ENCODE measurements around the gene KRTAP12-1. TPM values are rescaled to one million over a fixed set of nuclear protein-coding genes. Genes with fewer than 3 reads are reported as not detected.

Gene KRTAP12-1
- polyA plus RNA-seq, 1 experiment, result not detected

- DNase-seq (ENCODE audit: low read depth, low spot score), result no peak
- CTCF ChIA-PET, result no interaction called here
- Histone ChIP-seq H3K27me3 (ENCODE audit: control insufficient read depth, insufficient read depth, low read length) (peaks cover 69% of the 10 kb centered on the region), H3K4me3 (ENCODE audit: low read depth, low read length) (no peak overlapping the region), H3K9me3 (ENCODE audit: control insufficient read depth, insufficient read depth, low read length) (no peaks in the 10 kb centered on the region; the same call in 1 of the 2 replicates), H3K27ac (ENCODE audit: low read depth, low read length) (no peak overlapping the region)
- TF ChIP-seq CTCF (IDR thresholded peaks at IDR 0.05; ENCODE audit: low read depth, low read length), result no peak
- POLR2A ChIA-PET, result no interaction called here
Measured at GRCh38 chr21:44712203-44713028, 30.5 kb upstream of the KRTAP12-1 start.

GRCh38 chr21:44711327-44712202, 29.6 kb upstream of the KRTAP12-1 start, which contains the start of gene TSPEAR:
TSS of gene TSPEAR (minus strand) at chr21:44711572. CDS start at chr21:44711514, 58 bp downstream.
- Histone ChIP-seq H3K27me3 (ENCODE audit: control insufficient read depth, insufficient read depth, low read length) (peaks cover 76% of the 10 kb centered on the region), H3K9me3 (ENCODE audit: control insufficient read depth, insufficient read depth, low read length) (no peaks in the 10 kb centered on the region; the same call in 1 of the 2 replicates), H3K4me3 (ENCODE audit: low read depth, low read length) (no peak within 1 kb of the TSS), H3K27ac (ENCODE audit: low read depth, low read length) (no peak within 1 kb of the TSS)
- ChIA-PET POLR2A (no interaction called here), CTCF (no interaction called here)
- no peak for TF ChIP-seq CTCF (IDR thresholded peaks at IDR 0.05; ENCODE audit: low read depth, low read length)
- no peak for DNase-seq (ENCODE audit: low read depth, low spot score)

GRCh38 chr21:44710756-44711326, 28.9 kb upstream of the KRTAP12-1 start:
- ChIA-PET POLR2A (no interaction called here), CTCF (no interaction called here)
- no peak for TF ChIP-seq CTCF (IDR thresholded peaks at IDR 0.05; ENCODE audit: low read depth, low read length)
- no peaks in the 10 kb centered on the region; the same call in 1 of the 2 replicates for H3K9me3 ChIP-seq (ENCODE audit: control insufficient read depth, insufficient read depth, low read length)
- H3K27ac ChIP-seq (ENCODE audit: low read depth, low read length), result no peak overlapping the region
- no peak overlapping the region for H3K4me3 ChIP-seq (ENCODE audit: low read depth, low read length)
- no peak for DNase-seq (ENCODE audit: low read depth, low spot score)
- H3K27me3 ChIP-seq (ENCODE audit: control insufficient read depth, insufficient read depth, low read length), result peaks cover 83% of the 10 kb centered on the region

GRCh38 chr21:44710294-44710665, 28.3 kb upstream of the KRTAP12-1 start:
- POLR2A ChIA-PET, result no interaction called here
- Histone ChIP-seq H3K27ac (ENCODE audit: low read depth, low read length) (no peak overlapping the region), H3K4me3 (ENCODE audit: low read depth, low read length) (no peak overlapping the region), H3K27me3 (ENCODE audit: control insufficient read depth, insufficient read depth, low read length) (peaks cover 84% of the 10 kb centered on the region), H3K9me3 (ENCODE audit: control insufficient read depth, insufficient read depth, low read length) (no peaks in the 10 kb centered on the region; the same call in 1 of the 2 replicates)
- no peak for TF ChIP-seq CTCF (IDR thresholded peaks at IDR 0.05; ENCODE audit: low read depth, low read length)
- no peak for DNase-seq (ENCODE audit: low read depth, low spot score)
- CTCF ChIA-PET, result interaction anchor here (0.7 kb wide), 1 partner anchor 228 kb away, joined by 3 read pairs; no protein-coding TSS in a partner anchor
